22Rv1 (cell line): ENCODE results near the gene SGK1.

Experiments used
- CTCF ChIP-seq: fragments of 450-650 bp; IDR thresholded peaks from 2 replicates; pipeline ENCODE4 v1.5.1; 2017; ENCODE audit warnings: mild to moderate bottlenecking
- ZFX ChIP-seq: fragments of 450-650 bp; IDR thresholded peaks from 2 replicates; pipeline ENCODE4 v1.6.1; 2017; ENCODE audit warnings: antibody characterized with exemption, borderline replicate concordance

- TF ChIP-seq CTCF: no peak
- TF ChIP-seq ZFX: no peak
These were observed 151.2 kb downstream of the SGK1 start for GRCh38 chr6:134166511-134167261.
